HG03460 (cell line): ENCODE results near the gene TRIM2.
A peak's percentile ranks its signal among the peaks of the same experiment; 100 is the strongest.

Source experiments
- ATAC-seq: cut with Tn5 transposase; IDR thresholded peaks from one replicate; pipeline ENCODE4 v1.9.1; 2021; ENCODE audit not compliant: unreplicated experiment

Gene TRIM2

DNA sequence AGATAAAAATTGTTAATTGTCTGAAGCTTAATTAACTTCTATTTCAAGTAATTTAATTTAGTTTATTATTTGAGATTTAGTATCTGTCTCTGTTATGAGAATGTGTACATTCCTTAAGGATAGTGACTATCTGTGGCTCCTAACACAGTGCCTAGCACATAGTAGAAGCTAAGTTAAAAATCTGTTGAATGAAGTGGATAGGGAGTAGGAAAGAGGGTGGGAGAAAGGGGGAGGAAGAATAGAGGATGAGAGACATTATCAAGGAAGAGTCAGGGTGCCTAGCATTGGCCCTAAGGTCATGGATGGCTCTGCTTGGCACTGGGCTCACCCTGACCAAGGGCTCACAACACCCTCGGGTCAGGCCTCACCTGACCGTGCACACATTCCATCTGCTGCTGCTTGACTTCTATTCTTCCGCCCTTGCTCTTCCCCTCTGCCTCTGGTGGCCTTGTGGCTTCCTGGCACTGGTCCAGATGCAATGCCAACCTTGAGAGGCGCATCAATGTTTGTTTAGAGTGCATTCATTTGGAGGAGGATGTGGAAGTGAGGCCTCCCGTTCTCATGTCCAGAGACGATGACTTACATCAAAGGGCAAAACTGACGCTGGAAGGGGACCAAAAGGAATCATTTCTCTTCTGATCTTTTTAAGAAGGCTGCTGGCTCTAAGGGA is 42.3 kb downstream of the TRIM2 start:
- no peak for ATAC-seq

DNA sequence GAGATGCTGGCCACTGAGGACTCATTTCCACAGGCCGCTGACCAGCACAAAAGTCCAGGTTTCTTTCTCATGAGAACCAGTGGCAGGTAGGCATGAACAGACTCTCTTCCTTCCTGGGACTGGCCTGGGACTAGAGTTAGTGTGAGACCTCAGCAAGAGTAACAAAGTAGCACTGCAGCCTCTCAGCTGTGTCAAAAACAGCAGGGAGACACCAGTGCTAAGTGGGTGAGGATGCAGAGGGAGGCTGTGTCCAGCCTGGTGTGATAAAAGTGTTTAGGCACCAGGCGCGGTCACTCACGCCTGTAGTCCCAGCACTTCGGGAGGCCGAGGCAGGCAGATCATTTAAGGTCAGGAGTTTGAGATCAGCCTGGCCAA is 42.9 kb downstream of the TRIM2 start:
- ATAC-seq, result no peak

DNA sequence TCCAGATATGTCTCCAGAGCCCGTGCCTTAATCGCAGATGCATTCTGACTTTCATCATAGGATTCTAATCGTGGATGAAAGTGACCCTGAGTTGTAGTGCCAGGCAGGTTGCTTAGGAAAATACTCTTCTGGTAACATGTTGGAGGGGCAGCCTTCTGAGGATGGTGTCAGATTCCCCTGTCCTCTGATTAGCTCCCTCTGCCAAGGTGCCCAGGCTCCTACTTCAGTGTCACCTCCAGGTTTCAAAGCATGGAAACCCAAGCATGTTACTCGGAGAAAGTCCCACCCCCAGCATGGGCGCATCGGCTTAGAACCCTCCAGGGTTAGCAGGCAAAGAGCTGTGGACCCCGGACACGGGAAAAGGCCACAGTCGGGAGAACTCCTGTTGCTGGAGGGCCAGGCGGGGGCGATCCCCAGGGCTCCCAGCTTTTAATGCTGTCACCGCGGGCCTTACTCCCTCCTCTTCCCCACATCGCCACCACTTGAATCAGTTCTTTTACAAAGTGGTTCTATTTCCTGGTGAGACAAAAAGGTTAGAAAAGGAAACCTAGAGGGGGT is 44.5 kb downstream of the TRIM2 start:
- peak; percentile 7 for ATAC-seq

- peak; percentile 99 for ATAC-seq
Measured at GRCh38 chr4:153249199-153250041, 45.2 kb downstream of the TRIM2 start.

DNA sequence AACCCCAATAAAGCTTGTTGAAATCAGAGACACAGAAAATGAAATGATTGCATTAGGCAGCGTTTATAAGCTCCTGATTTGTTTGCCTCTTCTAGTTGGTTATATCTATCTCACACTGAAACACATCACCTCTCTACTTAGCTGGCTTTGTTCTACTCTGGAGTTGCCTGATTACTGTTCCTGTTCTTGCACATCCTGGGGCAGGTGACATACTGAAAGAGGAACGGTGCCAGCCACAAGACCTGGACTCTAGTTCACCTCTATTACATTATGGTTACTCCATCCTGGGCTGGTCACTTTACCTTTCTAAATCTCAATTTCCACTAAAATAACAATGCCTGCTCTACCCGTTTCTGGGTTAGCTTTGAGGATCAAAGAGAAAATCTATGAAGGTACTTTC is 47.9 kb downstream of the TRIM2 start:
- no peak for ATAC-seq

- ATAC-seq, result no peak
Measured at GRCh38 chr4:153255233-153255632, 51.0 kb downstream of the TRIM2 start.

DNA sequence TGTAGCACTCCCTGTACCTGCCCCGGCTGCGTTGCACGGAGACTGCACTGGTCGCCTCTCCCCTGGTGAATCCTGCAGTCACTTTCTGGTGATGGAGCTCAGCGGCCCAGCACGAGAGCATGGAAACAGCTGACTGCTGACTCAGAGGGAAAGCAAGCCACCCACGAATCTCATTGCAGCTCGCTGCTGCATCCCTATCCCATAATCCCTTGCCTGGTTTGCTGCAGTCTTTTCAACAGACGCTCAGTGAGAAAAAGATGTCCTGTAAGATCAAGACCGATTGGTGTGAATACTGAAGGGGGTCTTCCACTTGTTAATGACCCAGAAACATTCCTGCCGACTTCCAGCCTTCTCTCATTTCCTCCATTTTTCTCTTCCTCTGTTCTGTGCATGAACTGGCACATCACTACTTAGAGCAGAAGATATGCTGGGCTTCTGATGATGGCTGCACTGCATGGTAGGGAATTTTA is 52.9 kb downstream of the TRIM2 start:
- peak; percentile 61 for ATAC-seq

DNA sequence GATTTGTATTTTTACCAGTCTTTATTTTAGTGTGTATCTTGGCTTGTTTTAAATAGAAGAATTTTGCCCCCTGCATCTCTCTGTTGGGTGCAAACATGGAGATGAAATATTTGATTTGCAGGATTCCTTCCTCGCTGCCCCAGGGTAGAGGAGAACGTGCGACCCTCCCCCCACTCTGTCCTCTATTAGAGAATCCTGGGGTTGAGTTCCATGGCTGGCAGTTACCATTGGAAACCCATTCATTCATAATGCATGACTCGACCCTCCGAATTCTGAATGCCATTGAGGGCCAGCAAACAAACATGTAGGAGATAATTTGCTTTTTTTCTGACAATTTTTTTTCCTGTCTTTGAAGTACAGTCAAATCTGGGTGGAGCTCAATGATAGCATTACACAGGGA is 53.7 kb downstream of the TRIM2 start:
- no peak for ATAC-seq

- no peak for ATAC-seq
Measured at GRCh38 chr4:153258750-153259149, 54.5 kb downstream of the TRIM2 start.

DNA sequence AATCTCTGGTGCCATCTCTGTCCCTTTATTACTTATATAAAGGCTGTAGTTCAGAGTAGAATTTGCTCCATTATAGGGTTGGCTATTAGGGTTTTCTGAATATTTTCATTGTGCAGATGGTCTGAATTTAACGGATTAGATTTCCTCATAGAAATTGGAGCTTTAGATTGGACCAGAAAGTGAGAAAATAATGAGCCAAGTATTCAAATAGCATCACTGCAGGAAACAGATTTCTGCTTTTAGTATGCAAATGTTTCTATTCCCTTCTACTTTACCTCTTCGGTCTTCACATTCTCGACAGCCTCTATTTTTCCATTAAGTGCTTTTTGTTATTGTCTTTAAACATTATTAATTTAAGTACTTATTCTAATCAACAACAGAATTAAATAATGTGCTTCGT is 55.4 kb downstream of the TRIM2 start:
- no peak for ATAC-seq

DNA sequence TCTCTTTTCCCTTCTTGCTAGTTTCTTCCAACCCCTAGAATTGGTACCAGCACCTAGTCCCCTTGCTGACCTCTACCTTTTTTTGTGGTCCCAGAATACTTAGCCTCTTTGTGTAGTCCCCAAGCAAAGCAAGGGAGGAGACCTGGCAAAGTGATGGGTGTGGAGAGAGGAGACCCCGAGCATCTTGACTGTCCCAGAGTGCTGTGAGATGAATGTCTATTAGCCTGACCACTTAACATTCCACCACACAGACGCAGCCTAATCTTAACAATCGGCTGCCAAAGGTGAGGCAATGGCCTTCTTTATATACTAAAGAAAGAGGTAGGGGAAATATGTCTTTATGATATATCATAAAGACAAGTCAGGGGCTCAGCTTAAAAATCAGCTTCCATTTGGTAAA is 55.9 kb downstream of the TRIM2 start:
- no peak for ATAC-seq

DNA sequence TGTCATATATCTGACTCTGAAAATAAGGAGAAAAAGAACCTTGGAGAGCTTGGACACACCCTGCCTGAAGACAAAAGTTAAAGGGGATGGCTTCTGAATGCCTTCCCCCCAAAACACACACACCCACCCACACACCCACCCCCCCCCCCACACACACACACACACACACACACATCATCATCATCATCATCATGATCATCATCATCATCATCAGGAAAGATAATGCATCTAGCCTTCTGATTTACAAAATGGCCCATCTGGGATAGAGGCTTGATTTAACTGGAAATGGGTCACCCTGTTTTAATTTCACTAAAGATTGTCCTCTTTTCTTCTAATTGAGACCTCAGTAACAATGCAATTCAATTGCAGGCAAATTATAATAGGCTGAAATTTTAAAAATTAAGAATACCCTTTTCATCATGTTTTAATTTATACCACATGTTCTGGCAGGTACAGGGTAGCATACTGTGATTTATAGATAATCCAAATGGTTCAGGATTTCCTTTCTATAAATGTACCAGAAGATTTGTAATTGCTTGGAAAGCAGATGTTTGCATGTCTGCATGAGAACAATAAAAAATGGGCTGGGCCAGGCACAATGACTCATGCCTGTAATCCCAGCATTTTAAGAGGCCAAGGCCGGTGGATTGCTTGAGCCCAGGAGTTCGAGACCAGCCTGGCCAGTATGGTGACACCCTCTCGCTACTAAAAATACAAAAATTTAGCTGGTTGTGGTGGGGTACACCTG is 56.5 kb downstream of the TRIM2 start:
- no peak for ATAC-seq

GRCh38 chr4:153261461-153261860 is 57.2 kb downstream of the TRIM2 start:
- ATAC-seq, result no peak

DNA sequence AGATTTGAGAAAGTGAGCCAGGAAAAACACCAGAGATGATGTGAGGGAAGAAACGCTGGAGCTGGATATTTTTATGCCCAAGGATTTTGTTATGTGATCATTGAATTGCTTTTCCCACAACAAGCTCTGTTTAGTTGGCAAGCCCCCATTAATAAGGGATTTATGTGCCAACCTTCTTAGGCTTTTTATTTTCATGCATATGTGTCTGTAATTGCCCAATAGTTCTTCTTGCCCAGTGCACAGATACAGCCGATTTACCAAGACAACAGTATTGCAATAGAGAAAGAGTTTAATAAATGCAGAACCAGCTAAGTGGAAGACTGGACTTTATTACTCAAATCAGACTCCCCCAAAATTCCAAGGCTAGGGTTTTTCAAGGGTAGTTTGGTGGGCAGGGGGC is 57.7 kb downstream of the TRIM2 start:
- no peak for ATAC-seq

GRCh38 chr4:153265306-153266047 is 61.2 kb downstream of the TRIM2 start:
- no peak for ATAC-seq

DNA sequence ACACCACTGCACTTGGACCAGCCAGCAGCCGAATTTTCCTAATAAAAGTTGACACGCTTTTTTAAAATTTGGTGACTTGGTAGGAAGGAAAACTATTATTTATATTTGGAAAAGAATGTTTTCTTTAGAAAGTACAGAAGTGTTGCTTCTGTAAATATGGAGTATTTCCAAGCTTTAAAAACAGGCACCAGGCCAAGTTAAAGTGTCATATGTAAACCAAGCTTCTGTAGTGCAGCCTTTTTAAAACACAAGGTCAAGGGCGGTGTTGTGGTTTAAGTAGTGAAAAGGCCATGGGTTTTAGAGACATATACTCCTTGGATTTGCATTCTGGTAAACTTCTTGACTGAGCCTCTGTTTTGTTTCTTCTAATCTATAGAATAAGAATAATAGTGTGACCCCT is 62.7 kb downstream of the TRIM2 start:
- no peak for ATAC-seq

GRCh38 chr4:153267890-153268289 is 63.6 kb downstream of the TRIM2 start:
- ATAC-seq, result no peak

- no peak for ATAC-seq
Measured at GRCh38 chr4:153268295-153268694, 64.1 kb downstream of the TRIM2 start.

GRCh38 chr4:153269218-153269990 is 65.2 kb downstream of the TRIM2 start:
- no peak for ATAC-seq

- ATAC-seq, result no peak
Measured at GRCh38 chr4:153270361-153270760, 66.1 kb downstream of the TRIM2 start.
